WTC11 (cell line): ENCODE data around the gene ZNF423. TPM values are rescaled to one million over a fixed set of nuclear protein-coding genes. Genes with fewer than 3 reads are reported as not detected.

Experiments used
- ATAC-seq: fragments of 200-7000 bp; cut with Tn5 transposase; 2 replicates; pipeline ENCODE4 v1.10.0; 2021; ENCODE audit warnings: mild to moderate bottlenecking, moderate library complexity
- CTCF ChIA-PET: fragments of 300-600 bp; sonication (Branson Sonifier 250); formaldehyde crosslinking; loops from one replicate; lab custom pipeline; 2021; ENCODE audit warnings: antibody characterized with exemption; lab: Charles Lee
- POLR2A ChIA-PET: fragments of 350-600 bp; sonication (Branson Sonifier 250); formaldehyde crosslinking; loops from one replicate; lab custom pipeline; 2021; ENCODE audit warnings: antibody characterized with exemption; lab: Charles Lee
- DNase-seq: peaks from one replicate; pipeline ENCODE4 v3.0.0; 2021; ENCODE audit warnings: low spot score
- H3K27ac Mint-ChIP-seq: 2 replicates; pipeline ENCODE4 v1.8.0; 2021; ENCODE audit warnings: mixed read lengths
- H3K27me3 Mint-ChIP-seq: 2 replicates; pipeline ENCODE4 v1.8.0; 2021; ENCODE audit warnings: low read depth, mild to moderate bottlenecking, moderate library complexity, mixed read lengths
- H3K36me3 Mint-ChIP-seq: 2 replicates; pipeline ENCODE4 v1.8.0; 2021; ENCODE audit warnings: mixed read lengths
- H3K4me1 Mint-ChIP-seq: 2 replicates; pipeline ENCODE4 v1.8.0; 2022; ENCODE audit warnings: mixed read lengths
- H3K4me3 Mint-ChIP-seq: 2 replicates; pipeline ENCODE4 v1.8.0; 2021; ENCODE audit warnings: mild to moderate bottlenecking, moderate library complexity, mixed read lengths
- H3K9me3 Mint-ChIP-seq: 2 replicates; pipeline ENCODE4 v1.8.0; 2021; ENCODE audit warnings: mixed read lengths
- AR ChIP-seq: fragments of 250-450 bp; sonication (Bioruptor Pico); IDR thresholded peaks from 2 replicates; pipeline ENCODE4 v1.9.0; 2021; ENCODE audit warnings: mild to moderate bottlenecking
- CREM ChIP-seq: sonication (generic); formaldehyde crosslinking; IDR thresholded peaks from 2 replicates; pipeline ENCODE4 v1.8.1; 2022; ENCODE audit warnings: mild to moderate bottlenecking, missing genetic modification reagents, moderate library complexity
- MLX ChIP-seq: sonication (generic); formaldehyde crosslinking; IDR thresholded peaks from 2 replicates; pipeline ENCODE4 v1.8.1; 2023; ENCODE audit warnings: mild to moderate bottlenecking, missing genetic modification reagents, moderate library complexity
- MYBL2 ChIP-seq: sonication (generic); formaldehyde crosslinking; IDR thresholded peaks from 2 replicates; pipeline ENCODE4 v1.8.1; 2023; ENCODE audit warnings: mild to moderate bottlenecking, moderate library complexity, missing genetic modification reagents
- PRDM15 ChIP-seq: sonication (generic); formaldehyde crosslinking; IDR thresholded peaks from 2 replicates; pipeline ENCODE4 v1.8.0; 2022; ENCODE audit warnings: missing genetic modification reagents
- RORB ChIP-seq: fragments of 250-450 bp; sonication (Bioruptor Pico); IDR thresholded peaks from 2 replicates; pipeline ENCODE4 v1.9.0; 2021; ENCODE audit warnings: mild to moderate bottlenecking
- SMAD4 ChIP-seq: sonication (generic); formaldehyde crosslinking; IDR thresholded peaks from 2 replicates; pipeline ENCODE4 v1.8.0; 2022; ENCODE audit warnings: mild to moderate bottlenecking, missing genetic modification reagents
- ZBTB21 ChIP-seq: sonication (generic); formaldehyde crosslinking; IDR thresholded peaks from 2 replicates; pipeline ENCODE4 v1.8.1; 2023; ENCODE audit warnings: mild to moderate bottlenecking, missing genetic modification reagents, borderline replicate concordance
- ZNF281 ChIP-seq: sonication (generic); formaldehyde crosslinking; IDR thresholded peaks from 2 replicates; pipeline ENCODE4 v1.8.0; 2023; ENCODE audit warnings: mild to moderate bottlenecking, missing genetic modification reagents
- ZNF317 ChIP-seq: sonication (generic); formaldehyde crosslinking; IDR thresholded peaks from 2 replicates; pipeline ENCODE4 v1.8.1; 2023; ENCODE audit warnings: low read depth, mild to moderate bottlenecking, moderate library complexity, missing genetic modification reagents, borderline replicate concordance
- ZSCAN18 ChIP-seq: fragments of 250-450 bp; sonication (Bioruptor Pico); IDR thresholded peaks from 2 replicates; pipeline ENCODE4 v2.1.2; 2022; ENCODE audit warnings: mild to moderate bottlenecking, moderate library complexity
- total RNA-seq: library from RNA; stranded (reverse); gene quantifications from 3 replicates; pipeline ENCODE4 v1.2.3, GENCODE V29; 2021
- TF ChIP-seq, protein P1 (sequence below): sonication (generic); formaldehyde crosslinking; conservative IDR thresholded peaks from 2 replicates; pipeline ENCODE4 v1.8.1; 2023; ENCODE audit warnings: mild to moderate bottlenecking, low read depth, missing genetic modification reagents, moderate library complexity
- TF ChIP-seq, protein P2 (sequence below): fragments of 250-450 bp; sonication (Bioruptor Pico); conservative IDR thresholded peaks from 2 replicates; pipeline ENCODE4 v1.9.0; 2021; ENCODE audit warnings: mild to moderate bottlenecking
- TF ChIP-seq, protein P3 (sequence below): sonication (generic); formaldehyde crosslinking; IDR thresholded peaks from 2 replicates; pipeline ENCODE4 v1.8.0; 2022; ENCODE audit warnings: mild to moderate bottlenecking, missing genetic modification reagents

Gene ZNF423
- total RNA-seq, 1 experiment from 2014 or later: 38.8 TPM

DNA sequence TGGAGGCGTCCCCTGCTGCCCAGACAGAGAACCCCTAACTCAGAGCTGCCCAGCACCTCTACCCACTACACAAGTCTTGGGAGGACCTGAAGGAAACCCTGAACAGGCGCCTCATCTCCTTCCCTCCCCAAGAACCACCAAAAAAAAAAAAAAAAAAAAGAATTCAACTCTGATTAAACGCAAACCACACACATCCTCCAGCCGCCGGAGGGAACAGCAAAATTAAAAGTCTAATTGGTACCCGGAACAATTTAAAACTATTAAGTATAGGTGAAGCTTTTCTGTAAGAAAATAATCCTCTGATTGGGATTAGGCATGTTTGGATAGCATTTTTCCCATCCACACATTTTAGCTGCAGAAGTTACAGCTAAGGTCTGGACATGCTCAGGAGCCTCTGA, 202.7 kb downstream of the ZNF423 start (continued):
- TF ChIP-seq AR (CRISPR knock-in tag) (no peak), MLX (CRISPR knock-in tag) (no peak), ZNF317 (no peak), PRDM15 (no peak)
- TF ChIP-seq, protein P1, sequence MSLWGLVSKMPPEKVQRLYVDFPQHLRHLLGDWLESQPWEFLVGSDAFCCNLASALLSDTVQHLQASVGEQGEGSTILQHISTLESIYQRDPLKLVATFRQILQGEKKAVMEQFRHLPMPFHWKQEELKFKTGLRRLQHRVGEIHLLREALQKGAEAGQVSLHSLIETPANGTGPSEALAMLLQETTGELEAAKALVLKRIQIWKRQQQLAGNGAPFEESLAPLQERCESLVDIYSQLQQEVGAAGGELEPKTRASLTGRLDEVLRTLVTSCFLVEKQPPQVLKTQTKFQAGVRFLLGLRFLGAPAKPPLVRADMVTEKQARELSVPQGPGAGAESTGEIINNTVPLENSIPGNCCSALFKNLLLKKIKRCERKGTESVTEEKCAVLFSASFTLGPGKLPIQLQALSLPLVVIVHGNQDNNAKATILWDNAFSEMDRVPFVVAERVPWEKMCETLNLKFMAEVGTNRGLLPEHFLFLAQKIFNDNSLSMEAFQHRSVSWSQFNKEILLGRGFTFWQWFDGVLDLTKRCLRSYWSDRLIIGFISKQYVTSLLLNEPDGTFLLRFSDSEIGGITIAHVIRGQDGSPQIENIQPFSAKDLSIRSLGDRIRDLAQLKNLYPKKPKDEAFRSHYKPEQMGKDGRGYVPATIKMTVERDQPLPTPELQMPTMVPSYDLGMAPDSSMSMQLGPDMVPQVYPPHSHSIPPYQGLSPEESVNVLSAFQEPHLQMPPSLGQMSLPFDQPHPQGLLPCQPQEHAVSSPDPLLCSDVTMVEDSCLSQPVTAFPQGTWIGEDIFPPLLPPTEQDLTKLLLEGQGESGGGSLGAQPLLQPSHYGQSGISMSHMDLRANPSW (CRISPR knock-in tag): no peak

DNA sequence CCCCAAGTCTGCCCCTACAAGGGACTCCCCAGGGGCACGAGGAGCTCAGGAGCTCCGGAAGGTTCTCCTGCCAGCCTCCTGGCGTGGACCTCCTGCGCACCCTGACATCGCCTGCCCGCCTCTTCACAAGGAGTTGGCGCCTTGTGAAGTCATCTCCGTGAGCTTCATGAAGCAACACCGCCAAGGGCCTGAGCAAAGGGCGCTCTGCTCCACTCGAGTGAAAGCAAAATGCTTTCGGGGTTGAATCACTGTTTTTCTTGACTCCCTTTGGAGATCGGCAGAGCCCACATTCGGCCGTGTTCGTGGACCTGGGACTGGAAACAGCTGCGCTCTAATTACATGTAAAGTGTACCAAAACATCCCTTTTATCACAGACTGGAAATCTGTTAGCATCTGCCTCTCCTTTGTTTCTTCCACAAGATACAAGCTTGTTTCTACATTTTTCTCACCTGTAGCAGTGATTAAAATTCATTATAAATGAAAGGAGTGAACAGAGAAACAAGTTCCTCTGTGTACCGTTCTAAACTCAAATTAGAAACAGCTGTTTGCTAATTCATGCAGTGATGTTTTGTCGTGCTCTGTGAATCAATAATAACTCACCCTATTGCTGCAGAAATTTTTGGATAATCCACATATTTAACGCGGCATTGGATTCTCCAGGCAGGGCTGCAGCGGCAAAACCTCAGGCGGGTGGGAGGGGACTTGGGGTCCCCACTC, 203.3 kb downstream of the ZNF423 start:
- no peak for ATAC-seq
- no peak for TF ChIP-seq CREM
- TF ChIP-seq, protein P2, sequence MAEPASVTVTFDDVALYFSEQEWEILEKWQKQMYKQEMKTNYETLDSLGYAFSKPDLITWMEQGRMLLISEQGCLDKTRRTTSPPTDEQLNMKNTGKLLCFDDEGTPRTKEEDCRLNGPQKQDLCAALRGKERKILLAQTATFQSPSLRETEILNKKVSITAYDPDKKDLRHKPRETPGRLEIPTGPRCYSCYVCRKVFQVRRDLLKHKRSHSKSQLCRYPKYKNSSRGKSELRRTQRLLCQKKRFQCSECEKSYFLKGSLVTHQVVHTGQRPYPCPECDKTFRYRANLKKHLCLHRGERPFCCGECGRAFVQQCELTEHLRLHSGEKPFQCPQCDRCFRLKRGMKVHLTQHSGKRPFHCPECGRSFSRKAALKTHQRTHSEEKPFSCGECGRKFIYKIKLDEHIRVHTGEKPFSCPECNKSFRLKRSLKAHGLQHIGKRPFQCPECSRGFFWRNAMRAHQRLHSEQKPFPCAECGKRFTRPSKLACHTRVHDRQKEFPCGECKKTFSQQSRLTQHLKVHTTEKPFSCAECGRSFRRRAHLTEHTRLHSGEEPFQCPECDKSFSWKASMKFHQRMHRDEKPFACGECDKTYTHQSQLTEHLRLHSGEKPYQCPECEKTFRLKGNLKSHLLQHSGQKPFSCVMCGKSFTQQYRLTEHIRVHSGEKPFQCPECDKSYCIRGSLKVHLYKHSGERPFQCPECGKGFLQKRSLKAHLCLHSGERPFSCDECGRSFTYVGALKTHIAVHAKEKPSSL (CRISPR knock-in tag): no peak
- TF ChIP-seq SMAD4 (CRISPR knock-in tag): no peak
- TF ChIP-seq MYBL2 (CRISPR knock-in tag): no peak
- no peak for TF ChIP-seq RORB (CRISPR knock-in tag)
- no peak for TF ChIP-seq ZSCAN18 (CRISPR knock-in tag)
- TF ChIP-seq ZNF281 (CRISPR knock-in tag): no peak
- TF ChIP-seq ZBTB21: no peak
- TF ChIP-seq, protein P3, sequence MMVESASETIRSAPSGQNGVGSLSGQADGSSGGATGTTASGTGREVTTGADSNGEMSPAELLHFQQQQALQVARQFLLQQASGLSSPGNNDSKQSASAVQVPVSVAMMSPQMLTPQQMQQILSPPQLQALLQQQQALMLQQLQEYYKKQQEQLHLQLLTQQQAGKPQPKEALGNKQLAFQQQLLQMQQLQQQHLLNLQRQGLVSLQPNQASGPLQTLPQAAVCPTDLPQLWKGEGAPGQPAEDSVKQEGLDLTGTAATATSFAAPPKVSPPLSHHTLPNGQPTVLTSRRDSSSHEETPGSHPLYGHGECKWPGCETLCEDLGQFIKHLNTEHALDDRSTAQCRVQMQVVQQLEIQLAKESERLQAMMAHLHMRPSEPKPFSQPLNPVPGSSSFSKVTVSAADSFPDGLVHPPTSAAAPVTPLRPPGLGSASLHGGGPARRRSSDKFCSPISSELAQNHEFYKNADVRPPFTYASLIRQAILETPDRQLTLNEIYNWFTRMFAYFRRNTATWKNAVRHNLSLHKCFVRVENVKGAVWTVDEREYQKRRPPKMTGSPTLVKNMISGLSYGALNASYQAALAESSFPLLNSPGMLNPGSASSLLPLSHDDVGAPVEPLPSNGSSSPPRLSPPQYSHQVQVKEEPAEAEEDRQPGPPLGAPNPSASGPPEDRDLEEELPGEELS: no peak

More for the DNA sequence above, 203.3 kb downstream of the ZNF423 start:
- Mint-ChIP-seq H3K27me3 (no peaks in the 10 kb centered on the region), H3K4me3 (no peak overlapping the region), H3K36me3 (peaks cover 20% of the 10 kb centered on the region), H3K27ac (no peak overlapping the region), H3K9me3 (peaks cover 18% of the 10 kb centered on the region), H3K4me1 (peaks cover 12% of the 10 kb centered on the region; the same call in 1 of the 2 replicates)
- DNase-seq: no peak
- ChIA-PET CTCF (interaction anchor here (0.7 to 1.6 kb wide), 5 partner anchors 9 to 224 kb away, joined by 3 to 7 read pairs (median 4); no protein-coding TSS in a partner anchor), POLR2A (interaction anchor here (1.1 to 1.2 kb wide), 2 partner anchors 8 to 87 kb away, joined by 3 to 4 read pairs; no protein-coding TSS in a partner anchor)
